Esophagus squamous epithelium (tissue), 4 donors: Measurements from ENCODE around the gene USP53.

Experiments used
- POLR2A ChIP-seq, 4 donors: fragments of 450-650 bp; IDR thresholded peaks; one replicate each; pipeline ENCODE4 v1.6.1; 2017; ENCODE audit warnings: antibody characterized with exemption in 4 of 4, mild to moderate bottlenecking in 4 of 4, moderate library complexity in 3 of 4
- TF ChIP-seq, protein P1 (sequence below), 6 experiments: fragments of 450-650 bp in 4 of 6; fragments of 200-600 bp in 2 of 6; sonication (generic) in 2 of 6; IDR thresholded peaks; one replicate each; pipeline ENCODE4 v1.5.1; 2016 to 2019; ENCODE audit warnings: antibody characterized with exemption in 6 of 6, mild to moderate bottlenecking in 4 of 6, moderate library complexity in 4 of 6

DNA sequence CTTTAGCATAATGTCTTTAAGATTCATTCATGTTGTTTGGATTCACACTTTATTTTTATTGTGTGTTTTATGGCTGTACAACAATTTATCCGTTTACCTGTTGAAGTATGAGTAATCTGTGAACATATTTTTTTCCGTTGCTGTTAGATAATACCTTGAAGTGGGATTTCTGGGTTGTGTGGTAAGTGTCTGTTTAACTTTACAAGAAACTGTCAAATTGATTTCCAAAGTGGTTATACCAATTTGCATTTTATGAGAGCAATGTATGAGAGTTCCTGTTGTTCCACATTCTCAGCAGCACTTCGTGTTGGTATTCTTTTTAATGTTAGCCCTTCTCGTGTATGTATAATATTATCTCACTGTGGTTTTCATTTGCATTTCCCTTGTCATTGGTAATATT lies 53.6 kb downstream of the USP53 start:
- TF ChIP-seq, protein P1, sequence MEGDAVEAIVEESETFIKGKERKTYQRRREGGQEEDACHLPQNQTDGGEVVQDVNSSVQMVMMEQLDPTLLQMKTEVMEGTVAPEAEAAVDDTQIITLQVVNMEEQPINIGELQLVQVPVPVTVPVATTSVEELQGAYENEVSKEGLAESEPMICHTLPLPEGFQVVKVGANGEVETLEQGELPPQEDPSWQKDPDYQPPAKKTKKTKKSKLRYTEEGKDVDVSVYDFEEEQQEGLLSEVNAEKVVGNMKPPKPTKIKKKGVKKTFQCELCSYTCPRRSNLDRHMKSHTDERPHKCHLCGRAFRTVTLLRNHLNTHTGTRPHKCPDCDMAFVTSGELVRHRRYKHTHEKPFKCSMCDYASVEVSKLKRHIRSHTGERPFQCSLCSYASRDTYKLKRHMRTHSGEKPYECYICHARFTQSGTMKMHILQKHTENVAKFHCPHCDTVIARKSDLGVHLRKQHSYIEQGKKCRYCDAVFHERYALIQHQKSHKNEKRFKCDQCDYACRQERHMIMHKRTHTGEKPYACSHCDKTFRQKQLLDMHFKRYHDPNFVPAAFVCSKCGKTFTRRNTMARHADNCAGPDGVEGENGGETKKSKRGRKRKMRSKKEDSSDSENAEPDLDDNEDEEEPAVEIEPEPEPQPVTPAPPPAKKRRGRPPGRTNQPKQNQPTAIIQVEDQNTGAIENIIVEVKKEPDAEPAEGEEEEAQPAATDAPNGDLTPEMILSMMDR (IDR thresholded peaks at IDR 0.05): no peak
- no peak for TF ChIP-seq POLR2A (IDR thresholded peaks at IDR 0.05)
